GM04504 (cell line): ENCODE measurements around the gene SMCHD1.
A peak's percentile ranks its signal among the peaks of the same experiment; 100 is the strongest.

Experiments used
- DNase-seq: peaks from one replicate; pipeline ENCODE4 v3.0.0-alpha.2; 2012; ENCODE audit warnings: low read depth

The SMCHD1 gene

DNA sequence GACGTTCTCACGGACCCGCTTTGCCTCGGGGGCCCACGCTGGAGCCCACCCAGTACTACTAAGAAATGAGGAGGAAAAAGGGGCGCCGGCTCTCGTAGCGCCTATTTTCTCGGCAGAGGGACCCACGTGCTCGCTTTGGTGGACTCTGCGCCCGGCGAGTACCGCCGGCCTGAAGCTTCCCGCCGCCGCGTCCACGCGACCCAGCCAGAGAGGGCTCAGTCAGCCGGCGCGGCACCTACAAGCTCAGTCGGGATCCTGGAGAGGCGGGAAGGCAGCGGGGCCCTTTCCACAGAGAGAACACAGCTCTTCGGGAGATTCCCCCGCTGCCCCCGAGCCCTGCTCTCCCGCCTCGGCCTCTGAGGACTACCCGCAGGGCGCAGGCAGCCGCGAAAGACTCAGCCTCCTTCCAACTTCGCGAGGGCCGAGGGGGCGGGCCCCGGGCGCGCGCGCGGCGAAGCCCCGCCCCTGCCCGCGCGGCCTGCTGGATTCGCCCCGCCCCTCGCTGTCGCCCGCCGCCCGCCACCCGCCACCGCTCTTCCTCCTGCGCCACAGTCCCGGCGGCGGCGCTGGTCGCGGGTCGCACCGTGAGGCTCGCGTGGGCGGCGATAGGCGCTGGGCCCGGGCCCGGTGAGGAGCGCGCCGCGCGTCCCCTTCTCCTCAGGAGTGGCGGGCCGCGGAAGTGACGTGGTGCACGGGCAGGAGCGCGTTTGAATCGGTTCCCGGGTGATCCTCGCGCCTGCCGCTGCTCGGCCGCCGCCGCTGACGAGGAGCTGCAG is at the start of gene SMCHD1:
SMCHD1 (plus strand) TSS at position 549 of the 776 bp plus-strand sequence. CDS start 350 bp downstream, outside the sequence.
- DNase-seq = peak; percentile 56

DNA sequence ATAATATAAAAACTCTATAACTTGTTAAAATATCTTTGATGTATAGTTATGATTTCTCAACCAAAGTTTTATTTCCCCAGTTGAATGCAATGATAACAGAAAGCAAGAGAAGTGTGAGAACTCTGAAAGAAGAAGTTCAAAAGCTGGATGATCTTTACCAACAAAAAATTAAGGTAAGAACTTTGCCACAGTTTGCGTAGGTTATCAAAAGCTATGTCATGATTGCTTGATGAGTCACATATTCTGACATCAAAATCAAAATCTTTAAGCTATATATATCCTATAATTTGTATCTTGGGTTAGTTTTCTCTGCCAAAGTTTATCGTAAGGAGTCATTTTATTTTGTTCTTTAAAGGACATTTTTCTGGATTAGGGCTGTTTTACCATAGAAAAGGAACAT is 49.2 kb upstream of the SMCHD1 start:
- DNase-seq = no peak

DNA sequence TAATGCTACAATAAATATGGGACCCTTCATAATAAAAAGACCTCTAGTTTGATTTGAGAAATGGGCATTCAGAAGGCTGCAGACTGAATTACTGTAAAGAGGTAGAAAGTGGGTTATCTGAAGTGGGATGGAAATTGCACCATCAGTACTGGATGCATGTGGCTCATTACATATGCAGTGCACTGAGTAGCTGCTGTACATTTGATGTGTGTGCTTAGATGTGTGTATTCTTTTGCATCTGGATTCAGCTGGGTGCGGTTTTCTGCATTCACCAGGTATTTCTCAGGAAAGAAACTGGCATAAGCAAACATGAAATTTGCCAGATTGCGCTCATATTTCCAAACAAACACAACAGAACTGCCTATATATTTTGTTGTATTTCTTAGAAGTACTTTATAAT is 45.9 kb upstream of the SMCHD1 start:
- no peak for DNase-seq

DNA sequence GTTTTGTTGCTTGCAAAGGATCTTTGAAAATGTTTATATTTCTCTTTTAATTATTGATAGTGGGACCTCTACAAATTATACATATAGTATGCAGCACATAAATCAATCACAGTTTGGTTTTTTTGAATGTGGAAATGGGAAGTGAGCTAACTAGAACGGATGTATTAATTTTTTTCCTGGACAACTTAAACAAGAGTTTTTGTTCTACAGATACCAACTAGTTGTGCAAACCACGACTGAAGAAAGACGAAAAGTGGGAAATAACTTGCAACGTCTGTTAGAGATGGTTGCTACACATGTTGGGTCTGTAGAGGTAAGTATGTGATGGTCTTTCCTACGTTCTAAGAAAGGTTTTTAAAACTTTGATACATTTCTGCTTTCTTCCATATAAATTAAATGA is 45.0 kb upstream of the SMCHD1 start:
- DNase-seq = no peak

DNA sequence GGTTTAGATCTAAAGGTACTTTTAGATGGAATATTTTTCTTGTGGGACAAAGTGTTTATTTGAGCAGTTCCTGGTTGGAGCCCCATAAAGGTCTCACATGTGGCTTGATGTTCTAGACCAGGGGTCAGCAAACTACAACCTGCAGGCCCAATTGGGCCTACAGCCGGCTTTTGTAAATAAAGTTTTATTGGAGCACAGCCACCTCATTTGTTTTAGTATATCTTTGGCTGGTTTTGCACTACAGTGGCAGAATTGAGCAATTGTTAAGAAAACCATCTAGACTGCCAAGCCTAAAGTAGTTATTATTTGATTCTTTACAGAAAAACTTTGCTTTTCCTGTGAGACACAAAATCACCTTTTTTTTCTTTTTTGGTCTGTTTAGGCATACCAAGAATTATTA is 42.5 kb upstream of the SMCHD1 start:
- no peak for DNase-seq

DNA sequence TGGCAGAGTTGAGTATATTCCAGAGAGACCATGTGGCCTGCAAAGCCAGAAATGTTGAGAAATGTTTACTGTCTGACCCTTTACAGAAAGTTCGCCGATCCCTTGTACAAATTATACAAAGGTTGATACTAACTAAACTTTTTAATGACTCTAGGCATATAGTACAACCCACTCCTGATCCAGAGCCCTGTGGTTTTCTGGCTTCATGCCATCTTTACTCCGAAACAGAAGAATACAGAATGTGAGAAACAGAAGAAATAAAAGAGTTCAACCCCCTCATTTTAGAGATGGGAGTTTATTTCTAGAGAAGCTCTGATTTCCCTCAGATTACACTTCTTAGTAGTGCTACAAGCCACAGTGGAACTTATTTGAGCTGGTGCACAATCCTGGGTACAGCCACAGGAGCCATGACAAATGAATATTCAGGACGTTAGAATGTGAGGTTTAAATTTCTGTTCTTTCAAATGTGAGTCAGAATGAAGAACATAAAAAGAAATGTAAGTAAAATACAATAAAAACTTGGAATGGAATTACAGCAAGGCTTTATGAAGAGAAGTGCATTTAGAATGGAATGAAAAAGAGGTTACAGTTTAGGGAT is 38.0 kb upstream of the SMCHD1 start:
- no peak for DNase-seq

DNA sequence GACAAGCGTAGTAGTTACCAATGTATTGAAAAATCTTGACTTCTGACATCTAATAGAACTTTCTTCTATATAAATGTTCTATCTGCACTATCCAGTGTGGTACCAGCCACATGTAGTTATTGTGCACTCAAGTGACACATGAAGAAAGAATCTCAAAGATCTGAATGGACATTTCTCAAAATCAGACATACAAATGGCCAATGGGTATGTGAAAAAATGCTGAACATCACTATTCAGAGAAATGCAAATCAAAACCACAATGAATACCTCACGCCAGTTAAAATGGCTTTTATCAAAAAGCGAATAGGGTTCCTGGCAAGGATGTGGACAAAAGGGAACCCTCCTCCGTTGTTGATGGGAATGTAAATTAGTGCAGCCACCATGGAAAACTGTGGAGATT is 37.5 kb upstream of the SMCHD1 start:
- DNase-seq = no peak

DNA sequence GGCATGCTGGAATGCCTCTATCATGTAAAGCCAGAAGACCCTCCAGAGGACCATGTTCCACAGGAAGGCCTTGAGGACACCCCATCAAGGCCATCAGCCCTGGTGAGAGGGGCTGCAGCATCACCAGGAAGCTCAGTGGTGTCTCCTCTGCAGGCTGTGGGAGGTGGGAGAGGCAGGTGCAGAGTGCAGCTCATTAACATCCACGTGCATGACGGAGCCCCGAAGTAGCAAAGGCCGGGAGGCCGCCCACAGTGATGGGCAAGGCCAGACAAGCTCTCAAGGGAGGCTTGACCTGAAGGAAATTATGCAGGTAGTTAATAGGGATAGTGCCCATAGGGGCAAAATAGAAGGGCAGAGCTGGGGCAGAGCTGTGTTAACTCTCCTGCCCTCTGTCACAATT is 30.3 kb upstream of the SMCHD1 start:
- DNase-seq = no peak

DNA sequence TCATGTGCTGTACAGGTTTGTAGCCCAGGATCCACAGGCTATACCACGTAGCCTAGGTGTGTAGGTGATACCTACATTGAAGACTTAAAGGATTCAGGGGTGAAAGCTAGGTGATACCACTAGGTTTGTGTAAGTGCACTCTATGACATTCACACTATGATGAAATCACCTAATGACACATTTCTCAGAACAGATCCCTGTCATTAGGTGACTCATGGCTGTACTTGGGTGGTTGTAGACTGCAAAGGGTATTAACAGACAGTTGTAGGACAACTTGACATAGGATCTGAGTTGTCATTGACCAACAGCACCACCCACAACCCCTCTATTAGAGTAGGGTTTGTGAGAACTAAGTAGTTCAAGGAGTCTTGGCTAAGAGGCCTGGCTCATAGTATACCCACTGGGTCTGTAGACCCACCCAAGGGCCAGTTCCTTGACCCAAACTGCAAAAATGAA is 27.7 kb upstream of the SMCHD1 start:
- no peak for DNase-seq

DNA sequence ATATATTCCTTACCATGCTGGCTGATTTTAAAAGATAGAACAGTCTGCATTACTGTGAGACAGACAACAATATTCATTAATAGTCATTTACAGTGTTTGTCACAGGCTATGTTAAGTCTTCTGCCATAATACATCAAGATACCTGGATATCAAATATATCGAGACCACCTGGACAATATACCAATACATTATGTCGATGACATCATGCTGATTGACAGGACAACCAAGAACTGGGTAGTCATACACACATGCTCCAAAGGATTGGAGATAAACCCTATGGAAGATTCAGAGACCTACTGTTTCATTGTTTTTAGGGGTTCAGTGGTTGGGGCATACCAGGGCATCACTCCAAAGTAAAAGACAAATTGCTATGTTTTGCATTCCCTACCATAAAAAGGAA is 26.5 kb upstream of the SMCHD1 start:
- DNase-seq = no peak

DNA sequence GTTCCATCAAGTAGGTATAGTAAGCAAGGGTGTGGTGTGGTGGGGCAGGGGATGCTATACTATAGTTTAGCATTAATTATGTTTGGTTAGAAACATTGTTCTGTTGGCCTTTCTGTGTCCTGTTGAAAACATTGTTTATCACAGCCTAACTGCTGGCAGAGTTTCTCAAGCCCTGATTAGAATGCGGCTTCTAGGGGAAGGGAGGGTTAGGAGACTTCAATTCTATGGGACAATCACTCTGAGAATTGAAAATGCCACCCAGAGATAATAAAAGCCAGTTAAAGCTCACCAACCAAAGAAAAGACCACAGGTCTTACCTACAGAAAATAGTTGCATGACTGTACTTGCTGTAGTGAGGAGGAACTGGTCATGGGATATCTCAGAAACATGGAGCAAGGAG is 19.9 kb upstream of the SMCHD1 start:
- no peak for DNase-seq

DNA sequence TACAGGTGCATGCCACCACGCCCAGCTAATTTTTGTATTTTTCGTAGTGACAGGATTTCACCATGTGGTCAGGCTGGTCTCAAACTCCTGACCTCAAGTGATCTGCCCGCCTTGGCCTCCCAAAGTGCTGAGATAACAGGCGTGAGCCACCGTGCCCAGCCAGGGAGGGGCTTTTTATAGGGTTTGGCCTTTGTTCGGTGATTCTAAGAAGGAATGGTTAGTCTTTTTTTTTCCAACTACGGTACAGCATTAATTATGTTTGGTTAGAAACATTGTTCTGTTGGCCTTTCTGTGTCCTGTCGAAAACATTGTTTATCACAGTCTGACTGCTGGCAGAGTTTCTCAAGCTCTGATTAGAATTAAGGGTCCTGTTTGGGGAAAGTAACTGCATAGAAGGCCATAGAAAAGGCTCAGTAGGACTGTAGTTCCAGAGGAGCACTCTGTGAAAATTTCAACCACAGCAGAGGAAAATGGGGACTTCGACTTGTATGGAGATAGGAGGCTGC is 19.3 kb upstream of the SMCHD1 start:
- no peak for DNase-seq

DNA sequence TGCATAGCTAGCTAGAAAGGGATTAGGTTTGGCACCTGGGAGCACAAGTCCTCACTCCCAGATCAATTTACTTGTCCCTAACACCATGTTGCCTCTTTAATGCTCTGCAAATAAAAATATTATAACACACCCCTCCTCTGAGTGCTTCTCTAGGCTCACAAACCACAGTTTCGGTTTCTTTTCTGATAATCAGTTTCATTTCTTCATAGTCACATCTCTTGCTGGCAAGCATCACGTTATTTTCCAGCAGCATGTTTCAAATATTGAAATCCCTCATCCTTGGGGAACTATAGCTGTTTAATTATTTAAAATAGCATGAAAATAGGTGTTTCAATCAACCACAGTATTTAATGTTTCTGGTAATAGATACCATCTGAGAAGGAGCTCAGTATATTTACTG is 13.9 kb upstream of the SMCHD1 start:
- no peak for DNase-seq

DNA sequence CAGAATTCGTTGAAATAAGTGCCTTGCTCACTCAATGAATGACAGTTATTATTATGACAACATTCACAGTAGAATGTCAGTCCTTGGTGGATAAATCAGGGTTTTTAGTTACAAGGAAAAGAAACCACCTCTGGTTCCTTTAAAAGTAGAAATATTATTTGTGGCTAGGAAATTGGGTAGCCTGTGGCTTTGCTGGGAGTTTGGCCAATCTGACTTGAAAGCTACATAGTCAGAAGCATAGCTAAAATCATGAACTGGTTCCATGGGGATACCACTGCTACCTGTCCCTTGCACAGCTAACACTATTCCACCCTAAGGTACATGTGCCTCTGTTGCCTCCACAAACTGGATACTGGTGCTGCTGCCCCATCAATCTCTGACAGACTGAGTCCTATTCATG is 12.8 kb upstream of the SMCHD1 start:
- no peak for DNase-seq

DNA sequence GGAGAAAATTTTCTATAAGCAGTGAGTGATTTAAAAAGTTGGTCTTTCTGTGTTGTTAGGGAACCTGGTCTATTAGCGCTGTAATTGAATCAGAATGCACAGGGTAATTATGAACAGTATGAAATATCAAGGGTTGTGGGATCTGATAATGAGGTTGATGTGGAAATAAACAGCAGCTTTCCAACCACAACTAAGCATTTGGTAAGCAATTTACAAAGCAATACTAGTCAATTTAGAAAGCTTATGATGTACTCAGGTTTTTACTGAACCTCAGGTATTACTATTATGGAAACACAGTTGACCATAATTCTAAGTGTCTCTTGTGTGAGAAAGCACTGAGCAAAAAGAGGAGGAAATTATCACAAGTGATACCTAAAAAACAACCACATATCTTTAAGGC is 11.0 kb upstream of the SMCHD1 start:
- no peak for DNase-seq

DNA sequence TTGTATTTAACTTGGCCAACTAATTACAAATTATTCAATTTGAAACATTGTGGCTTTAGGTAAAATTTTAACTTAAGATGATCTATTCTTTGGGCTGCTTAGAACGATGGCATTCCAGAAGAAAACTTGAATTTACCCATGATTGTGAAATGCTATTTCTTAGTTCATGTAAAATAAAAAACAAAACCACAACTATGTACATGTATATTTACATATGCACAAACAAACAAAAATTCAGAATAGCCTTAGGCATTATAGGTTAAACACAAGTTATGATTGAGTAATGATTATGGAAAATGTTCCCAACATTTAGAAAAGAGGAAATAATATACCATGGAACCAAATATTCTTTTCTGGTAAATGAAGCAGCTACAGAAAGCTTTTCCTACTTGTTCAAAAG is 3.5 kb upstream of the SMCHD1 start:
- DNase-seq = no peak

DNA sequence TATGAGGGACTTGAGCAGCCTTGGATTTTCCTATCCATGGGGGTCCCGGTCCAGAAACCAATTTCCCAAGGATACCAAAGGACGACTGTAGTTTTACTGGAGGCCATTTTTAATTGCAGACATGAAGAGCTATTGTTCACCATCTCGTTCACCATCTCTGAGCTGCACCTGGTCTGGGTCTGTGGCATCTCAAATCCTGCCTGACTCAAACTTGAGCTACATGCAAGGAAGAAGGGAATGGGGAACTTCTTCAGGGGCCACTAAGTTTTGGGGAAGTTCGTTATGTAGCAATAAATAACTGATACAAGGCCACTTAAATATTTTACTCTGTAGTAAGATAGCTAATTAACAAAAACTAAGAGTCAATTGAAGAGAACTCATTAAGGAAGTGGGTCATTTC is 2.1 kb upstream of the SMCHD1 start:
- no peak for DNase-seq

DNA sequence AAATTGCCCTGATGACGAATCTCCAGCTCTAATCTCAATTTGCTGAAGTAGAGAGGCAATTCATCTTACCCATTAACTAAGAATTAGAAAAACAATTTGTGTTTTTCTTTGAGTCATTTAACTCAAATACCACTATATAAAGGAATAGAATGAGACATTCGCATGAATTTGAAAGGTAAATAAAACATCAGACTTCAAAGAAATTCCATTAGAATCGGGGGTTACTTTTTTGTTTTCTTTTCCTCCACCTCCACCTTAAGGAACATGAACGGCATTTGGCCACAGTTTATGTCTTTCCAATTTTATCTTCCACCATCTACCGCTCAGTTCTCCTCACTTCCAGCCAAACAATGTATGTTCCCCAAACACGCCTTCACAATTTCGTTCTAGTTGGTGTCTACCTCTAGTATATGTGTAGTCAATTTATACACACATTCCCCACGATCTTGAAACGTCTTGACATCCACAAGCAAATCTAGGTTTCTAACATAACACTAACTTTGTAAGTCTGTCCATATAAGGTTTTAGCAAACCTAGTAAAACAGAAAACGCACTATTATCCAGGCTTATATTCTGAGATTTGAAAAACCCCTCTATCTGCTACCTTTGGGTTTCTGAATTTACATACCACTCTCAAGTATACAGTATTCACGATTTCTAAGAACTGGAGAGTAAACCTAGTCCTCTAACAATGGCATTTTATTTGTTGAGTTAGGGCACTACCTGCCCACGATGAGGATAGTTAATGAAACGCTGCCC is 1.2 kb upstream of the SMCHD1 start:
- DNase-seq = no peak

DNA sequence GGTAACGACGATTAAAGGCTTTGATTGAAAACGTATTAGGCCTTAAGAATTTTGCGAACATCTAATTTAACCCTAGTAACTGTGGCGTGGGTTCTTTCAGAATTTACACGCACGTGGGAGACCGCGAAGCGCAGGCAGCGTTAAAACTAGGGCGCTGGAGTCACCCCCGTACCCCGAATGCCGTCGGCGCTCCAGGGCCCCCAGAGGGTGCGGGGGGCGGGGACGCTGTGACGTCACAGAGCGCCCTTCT is 673 bp upstream of the SMCHD1 start:
- DNase-seq = no peak

DNA sequence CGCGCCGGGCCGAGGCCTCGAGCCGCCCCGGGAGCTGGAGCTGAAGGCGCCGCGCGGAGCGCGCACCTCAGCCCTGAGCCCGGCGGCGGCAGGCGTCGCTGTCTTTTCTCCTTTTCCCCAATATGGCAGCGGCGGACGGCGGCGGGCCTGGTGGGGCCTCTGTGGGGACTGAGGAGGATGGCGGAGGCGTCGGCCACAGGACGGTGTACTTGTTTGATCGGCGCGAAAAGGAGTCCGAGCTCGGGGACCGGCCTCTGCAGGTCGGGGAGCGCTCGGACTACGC is 369 bp downstream of the SMCHD1 start:
- DNase-seq = no peak

DNA sequence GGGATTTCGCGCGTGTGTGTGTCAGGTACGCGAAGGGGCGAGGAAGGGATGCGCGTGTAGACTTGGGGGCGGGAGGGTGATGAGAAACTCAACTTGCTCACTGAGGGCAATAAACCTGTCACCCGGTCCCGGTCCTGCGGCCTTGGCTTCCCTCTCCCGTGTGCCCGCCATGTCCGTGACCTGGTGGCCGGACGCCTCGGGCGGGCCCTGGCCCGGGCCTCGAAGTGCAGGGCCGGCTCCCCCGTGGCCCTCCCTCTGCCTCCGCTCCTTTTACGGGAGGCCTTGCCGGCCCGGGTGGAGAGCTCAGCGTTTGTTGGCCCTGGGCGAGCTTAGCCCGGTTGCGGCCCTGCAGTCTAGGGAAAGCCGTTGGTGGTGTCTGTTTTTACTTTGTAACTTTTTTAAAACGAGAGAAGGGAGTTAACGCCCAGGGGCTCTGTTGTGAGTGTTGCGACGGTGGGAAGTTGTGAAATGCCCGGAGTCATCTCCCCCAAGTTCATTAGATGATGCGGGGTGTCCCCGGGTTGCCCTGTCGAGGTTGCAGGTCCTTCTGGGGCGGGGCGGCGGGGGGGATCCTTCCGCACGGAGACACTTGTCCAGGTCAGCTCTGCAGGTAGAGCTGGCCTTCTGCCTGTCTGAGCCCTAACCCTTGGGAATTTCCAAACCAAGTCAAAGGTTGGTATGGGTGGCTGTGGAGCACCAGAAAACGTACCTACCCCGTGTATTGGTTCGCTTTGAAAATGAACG is 883 bp downstream of the SMCHD1 start:
- DNase-seq = peak; percentile 17

DNA sequence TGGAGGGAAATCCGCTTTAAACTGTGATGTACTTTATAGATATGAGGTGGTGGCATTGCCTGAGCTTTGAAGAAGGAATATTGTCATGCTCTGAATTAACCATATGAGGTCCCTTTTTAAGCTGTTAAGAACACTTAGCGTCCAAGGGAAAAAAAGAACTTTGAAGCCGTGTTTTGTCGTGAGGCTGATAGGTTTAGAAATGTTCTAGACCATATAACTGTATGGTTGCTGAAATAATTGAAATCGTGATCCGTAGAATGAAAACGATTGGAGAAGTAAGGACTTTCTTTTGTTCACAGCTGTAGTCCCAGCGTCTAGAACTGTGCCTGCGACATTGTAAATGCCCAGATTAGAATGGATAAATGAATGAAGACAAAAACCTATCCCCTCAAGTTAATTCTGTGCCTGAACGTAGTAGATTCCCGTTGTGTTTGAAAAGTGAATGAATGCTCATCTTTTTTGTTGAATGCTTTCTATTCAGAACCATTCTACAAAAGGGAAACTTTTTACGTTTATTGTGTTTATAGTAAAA is 1.5 kb downstream of the SMCHD1 start:
- no peak for DNase-seq
